ENCODE data around the gene PDE8A.

The PDE8A gene

DNA sequence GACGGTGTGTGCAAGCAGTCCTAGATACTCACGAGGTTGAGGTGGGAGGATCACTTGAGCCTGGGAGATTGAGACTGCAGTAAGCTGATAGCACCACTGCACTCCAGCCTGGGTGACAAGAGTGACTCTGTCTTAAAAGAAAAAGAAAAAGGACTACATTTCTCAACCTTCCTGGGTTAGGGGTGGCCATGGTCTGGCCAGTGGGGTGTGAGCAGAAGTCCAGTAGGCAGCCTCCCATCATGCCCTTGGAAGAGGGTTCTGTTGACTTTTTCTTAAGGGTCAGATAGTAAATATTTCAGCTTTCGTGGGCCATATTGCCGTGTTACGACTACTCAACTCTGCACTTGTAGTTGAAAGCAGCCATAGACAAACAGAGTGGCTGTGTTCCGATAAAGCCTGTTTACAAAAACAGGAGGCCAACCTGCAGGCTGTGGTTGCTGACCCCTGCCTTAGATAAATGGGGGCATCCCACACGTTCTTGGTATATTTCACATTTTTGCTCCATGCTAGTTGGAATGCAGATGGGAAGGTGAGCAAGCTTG, 31.0 kb upstream of the PDE8A start:
- ChIA-PET POLR2A (ENCODE audit: low non-redundant PET) (no interaction called here), CTCF (interaction anchor here (0.7 kb wide), 1 partner anchor 365 kb away, joined by 3 read pairs; no protein-coding TSS in a partner anchor)
- no peak for TF ChIP-seq CTCF (conservative IDR thresholded peaks at IDR 0.05; ENCODE audit: low read depth)
- no peak for DNase-seq (ENCODE audit: low spot score)
- no peak overlapping the region for H3K27ac ChIP-seq

GRCh38 chr15:84951736-84952135, 29.9 kb upstream of the PDE8A start:
- no peak for TF ChIP-seq CTCF (conservative IDR thresholded peaks at IDR 0.05; ENCODE audit: low read depth)
- ChIA-PET CTCF (interaction anchor here (0.6 kb wide), 1 partner anchor 365 kb away, joined by 4 read pairs; no protein-coding TSS in a partner anchor), POLR2A (ENCODE audit: low non-redundant PET) (no interaction called here)
- no peak overlapping the region for H3K27ac ChIP-seq
- no peak for DNase-seq (ENCODE audit: low spot score)

DNA sequence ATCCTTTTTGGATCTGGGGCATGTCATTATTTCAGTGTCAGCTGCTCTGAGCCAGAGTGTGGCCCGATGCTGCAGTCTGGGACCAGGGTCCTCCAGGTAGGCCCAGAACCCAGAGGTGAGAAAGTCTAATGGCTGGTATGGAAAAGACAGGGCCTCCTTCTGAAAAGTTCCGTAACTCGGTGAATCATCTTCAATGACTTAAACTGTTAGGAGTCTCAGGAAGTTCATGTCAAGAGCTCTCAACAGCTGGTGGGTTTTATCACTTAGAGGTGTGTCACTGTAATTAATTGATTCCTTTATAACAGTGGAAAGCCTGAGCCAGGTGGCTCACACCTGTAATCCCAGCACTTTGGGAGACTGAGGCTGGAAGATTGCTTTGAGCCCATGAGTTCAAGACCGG, 28.5 kb upstream of the PDE8A start:
- no peak for DNase-seq (ENCODE audit: low spot score)
- TF ChIP-seq CTCF (conservative IDR thresholded peaks at IDR 0.05; ENCODE audit: low read depth), result no peak
- CTCF ChIA-PET, result interaction anchor here (0.8 kb wide), 1 partner anchor 91 kb away, joined by 4 read pairs; no protein-coding TSS in a partner anchor
- no peak overlapping the region for H3K27ac ChIP-seq
- POLR2A ChIA-PET (ENCODE audit: low non-redundant PET), result no interaction called here

GRCh38 chr15:84953726-84954125, 27.9 kb upstream of the PDE8A start:
- DNase-seq (ENCODE audit: low spot score), result no peak
- ChIA-PET CTCF (interaction anchor here (0.6 to 1.0 kb wide), 2 partner anchors 90 to 183 kb away, joined by 3 to 4 read pairs; no protein-coding TSS in a partner anchor), POLR2A (ENCODE audit: low non-redundant PET) (no interaction called here)
- no peak for TF ChIP-seq CTCF (conservative IDR thresholded peaks at IDR 0.05; ENCODE audit: low read depth)
- no peak overlapping the region for H3K27ac ChIP-seq

DNA sequence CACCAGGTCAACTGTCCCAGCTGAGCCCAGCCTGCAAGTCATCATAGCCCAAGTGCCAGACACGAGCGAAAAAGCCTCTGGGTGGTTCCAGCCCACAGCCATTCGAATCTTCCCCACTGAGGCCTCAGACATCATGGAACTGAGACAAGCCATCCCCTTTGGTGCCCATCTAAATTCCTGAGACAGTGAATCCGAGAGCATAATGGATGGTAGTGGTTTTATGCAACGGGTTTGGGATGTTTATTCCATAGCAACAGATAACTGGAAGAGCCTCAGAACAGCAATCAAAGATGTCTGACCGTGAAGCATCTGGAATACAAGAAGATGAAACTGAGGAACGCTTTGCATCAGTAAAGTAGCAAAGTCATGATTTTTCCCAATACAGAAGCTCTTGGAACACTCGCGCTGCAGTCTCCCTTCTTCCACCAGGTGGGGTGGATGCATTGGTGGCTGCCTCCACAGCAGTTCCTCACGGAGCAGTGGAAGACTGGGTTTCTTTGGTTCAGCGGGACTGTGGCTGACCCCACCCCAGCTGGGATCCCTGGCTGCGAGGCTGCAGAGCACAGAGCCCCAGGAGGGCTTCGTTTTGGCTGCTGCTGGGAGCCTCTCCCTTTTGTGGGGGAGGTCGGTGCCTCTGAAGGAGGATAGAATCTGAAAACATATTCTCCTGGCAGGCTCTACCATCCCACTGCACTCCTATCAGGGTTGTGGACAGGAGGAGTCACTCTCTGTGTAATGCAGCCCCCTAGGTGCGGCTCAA, 26.4 kb upstream of the PDE8A start:
- CTCF ChIA-PET, result interaction anchor here (0.6 to 1.4 kb wide), 17 partner anchors 16 to 367 kb away, joined by 3 to 19 read pairs (median 4); no protein-coding TSS in a partner anchor
- DNase-seq (ENCODE audit: low spot score), result peak; percentile 74
- no peak overlapping the region for H3K27ac ChIP-seq
- POLR2A ChIA-PET (ENCODE audit: low non-redundant PET), result no interaction called here
- peak; percentile 89 for TF ChIP-seq CTCF (conservative IDR thresholded peaks at IDR 0.05; ENCODE audit: low read depth)

DNA sequence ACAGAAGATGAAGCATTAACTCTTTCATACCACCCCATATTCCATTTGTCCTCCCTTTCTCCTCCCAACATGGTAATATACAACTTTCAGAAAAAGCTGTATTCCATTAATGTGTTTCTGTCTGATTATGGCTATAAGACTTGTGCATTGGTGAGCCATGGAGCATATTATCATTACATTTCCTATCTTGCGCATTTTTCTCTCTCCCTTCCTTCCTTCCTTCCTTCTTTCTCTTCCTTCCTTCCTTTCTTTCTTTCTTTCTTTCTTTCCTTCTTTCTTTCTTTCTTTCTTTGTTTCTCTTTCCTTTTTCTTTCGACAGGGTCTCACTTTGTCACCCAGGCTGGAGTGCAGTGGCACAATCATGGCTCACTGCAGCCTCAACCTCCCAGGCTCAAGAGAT, 25.5 kb upstream of the PDE8A start:
- no peak for TF ChIP-seq CTCF (conservative IDR thresholded peaks at IDR 0.05; ENCODE audit: low read depth)
- ChIA-PET POLR2A (ENCODE audit: low non-redundant PET) (no interaction called here), CTCF (interaction anchor here (1.1 to 1.4 kb wide), 2 partner anchors 49 to 88 kb away, joined by 5 to 6 read pairs; no protein-coding TSS in a partner anchor)
- H3K27ac ChIP-seq, result no peak overlapping the region
- no peak for DNase-seq (ENCODE audit: low spot score)
